Keratinocyte (primary cell): Measurements from ENCODE around the gene TRPC4.

Source experiments
- CTCF ChIP-seq, 3 experiments: IDR thresholded peaks in 1 of 3; conservative IDR thresholded peaks in 1 of 3; optimal IDR thresholded peaks in 1 of 3; 2 replicates in 2 of 3; 3 replicates in 1 of 3; pipeline versions ENCODE3 to v1.5.1; 2011; ENCODE audit warnings: low read length in 3 of 3, mild to moderate bottlenecking in 3 of 3, moderate library complexity in 2 of 3, control low read depth in 1 of 3, inconsistent platforms in 1 of 3; ENCODE audit not compliant: insufficient read depth in 2 of 3; ENCODE audit errors: extremely low read depth in 1 of 3
- EZH2 ChIP-seq: IDR thresholded peaks from one replicate; pipeline ENCODE4 v1.6.1; 2012; ENCODE audit warnings: inconsistent platforms, mild to moderate bottlenecking, low read length, moderate library complexity

GRCh38 chr13:37884674-37885073, 15.1 kb upstream of the TRPC4 start:
- no peak for TF ChIP-seq CTCF (optimal IDR thresholded peaks at IDR 0.05 in 1 of 3, IDR thresholded peaks at IDR 0.05 in 1 of 3, conservative IDR thresholded peaks at IDR 0.05 in 1 of 3; ENCODE audit: extremely low read depth in 1 of 3, insufficient read depth in 2 of 3, low read length in 3 of 3)
- no peak for TF ChIP-seq EZH2
